ENCODE measurements around the gene PCDHGA8.

DNA sequence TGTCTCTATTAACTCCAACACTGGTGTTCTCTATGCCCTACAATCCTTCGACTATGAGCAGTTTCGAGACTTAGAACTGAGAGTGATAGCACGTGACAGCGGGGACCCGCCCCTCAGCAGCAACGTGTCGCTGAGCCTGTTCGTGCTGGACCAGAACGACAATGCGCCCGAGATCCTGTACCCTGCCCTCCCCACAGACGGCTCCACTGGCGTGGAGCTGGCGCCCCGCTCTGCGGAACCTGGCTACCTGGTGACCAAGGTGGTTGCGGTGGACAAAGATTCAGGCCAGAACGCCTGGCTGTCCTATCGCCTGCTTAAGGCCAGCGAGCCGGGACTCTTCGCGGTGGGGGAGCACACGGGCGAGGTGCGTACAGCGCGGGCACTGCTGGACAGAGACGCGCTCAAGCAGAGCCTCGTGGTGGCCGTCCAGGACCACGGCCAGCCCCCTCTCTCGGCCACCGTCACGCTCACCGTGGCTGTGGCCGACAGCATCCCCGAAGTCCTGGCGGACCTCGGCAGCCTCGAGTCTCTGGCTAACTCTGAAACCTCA, 30.4 kb downstream of the PCDHGA8 start:
- no peak for TF ChIP-seq HOXA7 (CRISPR knock-in tag; IDR thresholded peaks at IDR 0.05)
- TF ChIP-seq POLR2AphosphoS2 (conservative IDR thresholded peaks at IDR 0.05; ENCODE audit: low read length) = no peak
- no peak for TF ChIP-seq PHF8 (IDR thresholded peaks at IDR 0.05; ENCODE audit: borderline replicate concordance, low read depth)
- TF ChIP-seq CBX8 (IDR thresholded peaks at IDR 0.05) = no peak
- no peak for TF ChIP-seq RAD21 (conservative IDR thresholded peaks at IDR 0.05 in 1 of 2, IDR thresholded peaks at IDR 0.05 in 1 of 2)
